ENCODE measurements around the gene HUWE1.
"Not testable (repeated sequence)": the region's sequence is repeated elsewhere in the genome, so short reads cannot be mapped to it uniquely, and the experiment has no call there.

The HUWE1 gene, protein sequence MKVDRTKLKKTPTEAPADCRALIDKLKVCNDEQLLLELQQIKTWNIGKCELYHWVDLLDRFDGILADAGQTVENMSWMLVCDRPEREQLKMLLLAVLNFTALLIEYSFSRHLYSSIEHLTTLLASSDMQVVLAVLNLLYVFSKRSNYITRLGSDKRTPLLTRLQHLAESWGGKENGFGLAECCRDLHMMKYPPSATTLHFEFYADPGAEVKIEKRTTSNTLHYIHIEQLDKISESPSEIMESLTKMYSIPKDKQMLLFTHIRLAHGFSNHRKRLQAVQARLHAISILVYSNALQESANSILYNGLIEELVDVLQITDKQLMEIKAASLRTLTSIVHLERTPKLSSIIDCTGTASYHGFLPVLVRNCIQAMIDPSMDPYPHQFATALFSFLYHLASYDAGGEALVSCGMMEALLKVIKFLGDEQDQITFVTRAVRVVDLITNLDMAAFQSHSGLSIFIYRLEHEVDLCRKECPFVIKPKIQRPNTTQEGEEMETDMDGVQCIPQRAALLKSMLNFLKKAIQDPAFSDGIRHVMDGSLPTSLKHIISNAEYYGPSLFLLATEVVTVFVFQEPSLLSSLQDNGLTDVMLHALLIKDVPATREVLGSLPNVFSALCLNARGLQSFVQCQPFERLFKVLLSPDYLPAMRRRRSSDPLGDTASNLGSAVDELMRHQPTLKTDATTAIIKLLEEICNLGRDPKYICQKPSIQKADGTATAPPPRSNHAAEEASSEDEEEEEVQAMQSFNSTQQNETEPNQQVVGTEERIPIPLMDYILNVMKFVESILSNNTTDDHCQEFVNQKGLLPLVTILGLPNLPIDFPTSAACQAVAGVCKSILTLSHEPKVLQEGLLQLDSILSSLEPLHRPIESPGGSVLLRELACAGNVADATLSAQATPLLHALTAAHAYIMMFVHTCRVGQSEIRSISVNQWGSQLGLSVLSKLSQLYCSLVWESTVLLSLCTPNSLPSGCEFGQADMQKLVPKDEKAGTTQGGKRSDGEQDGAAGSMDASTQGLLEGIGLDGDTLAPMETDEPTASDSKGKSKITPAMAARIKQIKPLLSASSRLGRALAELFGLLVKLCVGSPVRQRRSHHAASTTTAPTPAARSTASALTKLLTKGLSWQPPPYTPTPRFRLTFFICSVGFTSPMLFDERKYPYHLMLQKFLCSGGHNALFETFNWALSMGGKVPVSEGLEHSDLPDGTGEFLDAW (N-terminal part only)

GRCh38 chrX:53686151-53686885, at the start of gene HUWE1:
TSS of gene HUWE1 (minus strand) at chrX:53686719. CDS start at chrX:53654107, 32,612 bp downstream.
- peak; percentile 81 for DNase-seq (ENCODE audit: low spot score)

DNA sequence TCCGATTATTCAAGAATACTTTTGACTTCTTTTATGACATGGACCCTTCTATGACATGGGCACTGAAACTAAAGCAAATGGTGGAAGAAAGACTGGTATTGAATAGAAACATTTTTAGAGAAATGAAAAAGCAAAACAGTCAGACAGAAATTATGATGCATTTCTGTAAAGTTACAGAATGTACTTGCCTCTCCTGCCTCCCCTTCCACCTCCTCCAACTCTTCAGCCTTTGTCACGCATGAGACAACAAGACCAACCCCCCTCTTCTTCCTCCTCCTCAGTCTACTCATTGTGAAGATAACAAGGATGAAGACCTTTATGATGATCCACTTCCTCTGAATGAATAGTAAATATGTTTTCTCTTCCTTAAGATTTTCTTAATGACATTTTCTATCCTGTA, 46.3 kb upstream of the HUWE1 start:
- DNase-seq (ENCODE audit: low spot score) = no peak

GRCh38 chrX:53729751-53730150, 43.2 kb upstream of the HUWE1 start:
- DNase-seq (ENCODE audit: low spot score) = no peak

GRCh38 chrX:53728506-53728905, 42.0 kb upstream of the HUWE1 start:
- no peak for DNase-seq (ENCODE audit: low spot score)

GRCh38 chrX:53724872-53725271, 38.4 kb upstream of the HUWE1 start:
- no peak for DNase-seq (ENCODE audit: low spot score)

DNA sequence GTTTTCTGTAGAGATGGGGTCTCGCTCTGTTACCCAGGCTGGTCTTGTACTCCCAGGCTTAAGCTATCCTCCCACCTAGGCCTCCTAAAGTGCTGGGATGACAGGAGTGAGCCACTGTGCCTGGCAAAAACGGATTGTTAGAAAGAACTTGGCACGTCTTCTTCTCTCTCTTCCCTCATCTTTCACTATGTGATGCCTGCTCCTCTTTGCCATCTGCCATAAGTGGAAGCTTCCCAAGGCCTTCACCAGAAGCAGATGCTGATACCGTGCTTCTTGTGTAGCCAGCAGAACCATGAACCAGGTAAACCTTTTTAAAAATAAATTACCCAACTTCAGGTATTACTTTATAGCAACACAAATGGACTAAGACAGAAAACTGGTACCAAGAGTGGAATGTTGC, 36.9 kb upstream of the HUWE1 start:
- no peak for DNase-seq (ENCODE audit: low spot score)

DNA sequence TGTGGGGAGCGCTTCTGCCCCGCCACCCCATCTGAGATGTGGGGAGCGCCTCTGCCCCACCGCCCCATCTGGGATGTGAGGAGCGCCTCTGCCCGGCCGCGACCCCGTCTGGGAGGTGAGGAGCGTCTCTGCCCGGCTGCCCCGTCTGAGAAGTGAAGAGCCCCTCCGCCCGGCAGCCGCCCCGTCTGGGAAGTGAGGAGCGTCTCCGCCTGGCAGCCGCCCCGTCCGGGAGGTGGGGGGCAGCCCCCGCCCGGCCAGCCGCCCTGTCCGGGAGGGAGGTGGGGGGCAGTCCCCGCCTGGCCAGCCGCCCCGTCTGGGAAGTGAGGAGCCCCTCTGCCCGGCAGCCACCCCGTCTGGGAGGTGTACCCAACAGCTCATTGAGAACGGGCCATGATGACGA, 35.1 kb upstream of the HUWE1 start:
- DNase-seq (ENCODE audit: low spot score) = not testable (repeated sequence)

DNA sequence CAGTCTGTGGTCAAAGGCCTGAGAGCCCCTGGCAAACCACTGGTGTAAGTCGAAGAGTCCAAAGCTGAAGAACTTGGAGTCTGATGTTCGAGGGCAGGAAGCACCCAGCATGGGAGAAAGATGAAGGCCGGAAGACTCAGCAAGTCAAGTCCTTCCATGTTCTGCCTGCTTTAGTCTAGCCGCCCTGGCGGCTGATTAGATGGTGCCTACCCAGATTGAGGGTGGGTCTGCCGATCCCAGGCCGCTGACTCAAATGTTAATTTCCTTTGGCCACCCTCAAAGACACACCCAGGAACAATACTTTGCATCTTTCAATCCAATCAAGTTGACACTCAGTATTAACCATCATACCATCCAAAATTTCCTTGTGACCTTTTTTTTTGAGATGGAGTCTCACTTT, 33.1 kb upstream of the HUWE1 start:
- DNase-seq (ENCODE audit: low spot score) = not testable (repeated sequence)

GRCh38 chrX:53718073-53718472, 31.6 kb upstream of the HUWE1 start:
- no peak for DNase-seq (ENCODE audit: low spot score)

DNA sequence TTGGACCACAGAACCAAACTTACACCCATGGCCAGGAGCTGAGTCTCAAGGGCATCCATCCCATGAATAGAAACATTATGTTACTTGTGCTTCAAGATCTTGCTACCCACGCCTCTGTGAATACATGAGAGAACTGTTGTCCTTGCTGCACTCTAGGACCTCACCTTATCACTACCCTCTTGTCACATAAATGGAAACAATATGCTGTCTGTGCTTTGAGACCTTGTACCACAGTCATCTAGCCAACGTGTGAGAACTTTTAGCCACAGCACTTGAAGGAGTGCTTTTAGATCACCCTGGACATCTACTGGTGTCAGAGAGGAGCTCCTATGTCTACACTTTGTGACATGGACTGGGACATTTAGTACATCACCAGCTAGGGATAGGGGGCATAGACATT, 30.7 kb upstream of the HUWE1 start:
- DNase-seq (ENCODE audit: low spot score) = no peak

GRCh38 chrX:53716328-53717088, 30.0 kb upstream of the HUWE1 start:
- DNase-seq (ENCODE audit: low spot score) = peak; percentile 68

- DNase-seq (ENCODE audit: low spot score) = no peak
These were observed 28.9 kb upstream of the HUWE1 start for GRCh38 chrX:53715346-53715924.

DNA sequence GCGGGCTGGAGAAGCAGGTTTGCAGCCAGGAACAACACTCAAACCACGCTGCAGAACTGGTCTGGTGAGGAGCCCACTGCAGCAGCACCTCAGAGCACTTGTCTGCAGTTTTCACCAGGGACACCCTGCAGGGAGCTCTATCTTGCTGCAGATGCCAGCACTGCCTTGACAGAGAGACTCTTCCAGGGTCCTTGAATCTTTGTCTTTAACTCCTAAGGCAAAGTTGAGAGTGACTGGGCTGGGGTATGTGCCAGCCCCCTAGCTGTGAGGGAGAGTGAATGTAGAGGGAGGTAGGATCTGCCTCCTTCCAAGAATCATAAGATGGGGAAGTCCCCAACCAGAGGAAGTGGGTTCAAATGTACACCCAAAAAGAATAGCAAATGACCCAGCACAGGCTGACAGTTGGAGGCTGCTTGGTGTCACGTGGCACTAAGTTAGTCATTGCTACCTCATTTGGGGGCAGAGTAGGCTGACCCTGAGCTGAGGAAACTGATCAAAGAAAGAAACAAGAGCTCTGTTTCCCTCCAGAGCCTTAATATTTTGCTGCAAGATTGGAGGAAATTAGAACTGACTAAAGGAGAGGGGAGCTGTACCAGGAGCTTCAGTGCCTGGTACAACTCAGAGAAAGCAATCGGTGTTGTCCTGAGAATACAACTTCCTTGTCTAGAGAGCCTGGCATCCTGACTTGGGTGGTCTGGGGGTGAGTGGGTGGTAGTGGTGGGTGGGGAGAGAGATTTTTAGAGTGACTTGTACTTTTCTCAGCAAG, 28.2 kb upstream of the HUWE1 start:
- peak; percentile 81 for DNase-seq (ENCODE audit: low spot score)

DNA sequence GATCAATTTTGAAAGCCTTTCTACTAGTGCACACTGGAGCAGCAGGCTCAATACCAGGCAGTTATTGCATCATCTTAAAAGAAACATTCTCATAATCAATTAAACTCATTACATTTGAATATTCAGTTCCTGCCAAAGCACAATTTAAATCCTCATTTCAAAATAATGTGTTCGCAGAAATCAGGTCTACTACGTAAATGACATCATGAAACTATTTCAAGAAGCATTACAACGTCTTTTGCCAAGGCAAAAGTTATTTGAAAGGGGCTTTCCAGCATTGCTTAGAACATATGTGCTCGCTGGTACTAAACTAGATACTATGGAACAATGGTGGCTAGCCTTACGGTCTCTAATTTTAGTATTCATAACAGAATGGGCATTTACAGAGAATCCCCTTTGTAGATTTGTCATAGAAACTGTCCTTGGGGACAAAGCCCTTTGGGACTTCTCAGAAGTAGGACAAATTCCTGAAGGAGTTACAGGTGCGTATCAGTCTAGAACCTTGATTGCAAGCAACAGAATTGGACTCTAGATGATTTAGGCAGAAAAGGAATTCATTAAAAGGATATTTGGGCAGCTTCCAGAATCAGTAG, 27.6 kb upstream of the HUWE1 start:
- DNase-seq (ENCODE audit: low spot score) = peak; percentile 66

DNA sequence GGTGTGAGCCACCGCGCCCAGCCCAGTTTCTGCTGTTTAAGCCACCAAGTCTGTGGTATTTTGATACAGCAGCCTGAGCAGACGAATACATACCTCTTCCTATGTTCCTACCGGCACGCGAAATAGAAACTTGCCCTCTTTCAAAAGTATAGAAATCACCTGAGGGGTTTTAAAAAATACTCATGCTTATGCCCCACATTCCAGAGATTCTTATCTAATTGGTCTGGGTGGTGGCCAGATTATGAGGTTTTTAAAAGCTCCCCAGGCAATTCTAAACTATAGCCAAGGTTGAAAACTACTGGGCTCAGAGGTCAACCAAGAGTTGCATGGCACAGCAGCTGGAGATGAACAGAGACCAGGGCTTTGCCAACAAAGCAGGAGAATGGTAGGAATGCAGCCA, 24.9 kb upstream of the HUWE1 start:
- no peak for DNase-seq (ENCODE audit: low spot score)

DNA sequence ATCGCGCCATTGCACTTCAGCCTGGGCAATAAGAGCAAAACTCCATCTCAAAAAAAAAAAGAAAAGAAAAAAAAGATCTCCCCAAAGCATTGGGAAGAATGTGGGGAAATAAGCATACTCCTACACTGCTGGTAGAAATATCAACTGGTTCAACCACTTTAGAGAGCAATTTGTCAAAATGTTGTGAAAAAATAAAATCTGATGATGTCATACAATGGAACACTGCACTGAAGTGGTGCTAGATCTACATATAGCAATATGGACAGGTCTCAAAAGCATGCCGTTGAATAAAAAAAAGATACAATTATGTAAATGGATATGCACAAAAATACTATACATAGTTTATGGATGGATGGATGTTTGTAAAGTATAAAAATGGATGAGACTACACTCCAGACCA, 18.3 kb upstream of the HUWE1 start:
- DNase-seq (ENCODE audit: low spot score) = no peak

DNA sequence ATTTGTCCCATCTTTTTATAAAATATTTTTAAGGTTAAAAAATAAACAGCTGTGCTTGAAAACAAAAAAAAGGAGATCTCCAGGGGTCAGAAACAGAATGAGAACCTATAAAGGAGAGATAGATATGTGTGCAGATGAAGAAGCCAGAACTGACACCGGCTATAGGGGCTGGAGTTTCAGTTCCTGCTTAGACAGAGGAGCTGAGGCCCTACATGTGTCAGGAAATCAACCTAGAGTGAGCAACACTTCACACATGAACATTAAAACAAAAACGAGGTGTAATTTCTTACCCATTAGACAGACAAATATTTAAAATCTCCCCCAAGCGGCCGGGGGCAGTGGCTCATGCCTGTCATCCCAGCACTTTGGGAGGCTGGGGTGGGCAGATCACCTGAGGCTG, 17.8 kb upstream of the HUWE1 start:
- DNase-seq (ENCODE audit: low spot score) = no peak

DNA sequence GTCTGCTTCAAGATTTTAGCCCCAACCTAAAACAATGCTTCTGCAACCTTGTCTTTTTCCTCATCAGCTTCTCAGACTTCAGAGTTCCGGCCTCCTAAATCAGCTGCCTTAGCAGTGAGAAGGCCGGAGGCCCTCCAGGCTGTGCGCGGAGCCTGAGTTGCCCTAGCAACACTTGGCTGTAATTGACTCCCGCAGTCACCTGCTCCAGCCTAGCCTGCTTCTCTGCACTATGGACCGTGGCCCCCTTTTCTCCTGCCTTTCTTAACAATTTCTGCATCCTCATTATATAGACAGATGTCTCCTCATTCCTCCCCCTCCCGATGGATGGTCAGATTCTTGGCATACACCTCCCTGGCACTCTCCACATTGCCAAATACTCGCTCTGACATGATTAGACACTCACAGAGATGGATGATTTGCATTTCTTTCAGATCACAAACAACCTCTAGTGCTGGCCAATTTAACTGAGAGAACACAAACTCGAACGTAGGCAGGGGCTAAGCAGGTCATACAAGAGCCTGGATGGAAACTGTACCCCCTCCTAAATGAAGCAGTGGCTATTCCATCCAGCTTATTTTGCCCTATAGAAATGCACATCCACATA, 9.5 kb upstream of the HUWE1 start:
- DNase-seq (ENCODE audit: low spot score) = no peak

DNA sequence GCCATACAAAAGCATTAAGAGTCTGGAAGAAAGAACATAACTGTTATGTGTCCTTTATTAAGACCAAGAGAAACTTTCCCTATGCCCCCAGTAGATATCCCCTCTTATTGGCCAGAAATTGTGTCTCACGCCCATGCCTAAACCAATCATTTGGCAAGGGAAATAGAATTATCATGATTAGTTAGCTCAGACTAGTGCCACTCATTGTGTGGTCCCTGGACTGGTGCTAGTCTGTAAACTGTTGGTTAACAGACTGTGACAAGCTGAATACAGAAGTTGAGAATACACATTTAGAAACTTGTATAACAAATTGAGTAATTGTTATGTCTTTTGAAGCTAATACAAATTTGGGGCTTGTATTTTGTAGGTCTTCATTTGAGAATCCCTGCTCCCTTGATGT, 8.1 kb upstream of the HUWE1 start:
- no peak for DNase-seq (ENCODE audit: low spot score)

Measured in CD4-positive, alpha-beta T cell treated with Interleukin-15 for 4 hours (primary cell).